Brain microvascular endothelial cell (primary cell): ENCODE results near the gene MTR.

Experiments
- DNase-seq: peaks from one replicate; pipeline ENCODE4 v3.0.0-alpha.2; 2020
- H3K27ac ChIP-seq: fragments of 250-450 bp; sonication (Bioruptor Pico); 2 replicates; pipeline ENCODE4 v1.5.1; 2020; ENCODE audit warnings: mild to moderate bottlenecking, moderate library complexity
- H3K27me3 ChIP-seq: fragments of 250-450 bp; sonication (Bioruptor Pico); replicated peaks from 2 replicates; pipeline ENCODE4 v1.5.1; 2020; ENCODE audit warnings: mild to moderate bottlenecking
- H3K36me3 ChIP-seq: fragments of 250-450 bp; sonication (Bioruptor Pico); replicated peaks from 2 replicates; pipeline ENCODE4 v1.5.1; 2020; ENCODE audit warnings: mild to moderate bottlenecking
- H3K4me3 ChIP-seq: 2 replicates; pipeline ENCODE4 v1.5.1; 2011; ENCODE audit warnings: low read depth, mild to moderate bottlenecking, control low read depth, low read length, moderate library complexity
- in situ Hi-C: cut with HindIII; loops from 2 replicates; pipeline ENCODE4 v1.10.0; 2017; ENCODE audit warnings: low sequenced_read_pairs, low pct_ligation_motif_present
- TF ChIP-seq, protein P1 (sequence below): IDR thresholded peaks from 2 replicates; pipeline ENCODE4 v1.5.1; 2011; ENCODE audit warnings: low read depth, mild to moderate bottlenecking, moderate library complexity, low read length, control low read depth, inconsistent platforms; ENCODE audit errors: missing control alignments

MTR gene

GRCh38 chr1:236751385-236751784 lies 43.7 kb upstream of the MTR start:
- in situ Hi-C loops = no loop called here
- H3K4me3 ChIP-seq = no peak overlapping the region
- no peaks in the 10 kb centered on the region for H3K27me3 ChIP-seq
- TF ChIP-seq, protein P1, sequence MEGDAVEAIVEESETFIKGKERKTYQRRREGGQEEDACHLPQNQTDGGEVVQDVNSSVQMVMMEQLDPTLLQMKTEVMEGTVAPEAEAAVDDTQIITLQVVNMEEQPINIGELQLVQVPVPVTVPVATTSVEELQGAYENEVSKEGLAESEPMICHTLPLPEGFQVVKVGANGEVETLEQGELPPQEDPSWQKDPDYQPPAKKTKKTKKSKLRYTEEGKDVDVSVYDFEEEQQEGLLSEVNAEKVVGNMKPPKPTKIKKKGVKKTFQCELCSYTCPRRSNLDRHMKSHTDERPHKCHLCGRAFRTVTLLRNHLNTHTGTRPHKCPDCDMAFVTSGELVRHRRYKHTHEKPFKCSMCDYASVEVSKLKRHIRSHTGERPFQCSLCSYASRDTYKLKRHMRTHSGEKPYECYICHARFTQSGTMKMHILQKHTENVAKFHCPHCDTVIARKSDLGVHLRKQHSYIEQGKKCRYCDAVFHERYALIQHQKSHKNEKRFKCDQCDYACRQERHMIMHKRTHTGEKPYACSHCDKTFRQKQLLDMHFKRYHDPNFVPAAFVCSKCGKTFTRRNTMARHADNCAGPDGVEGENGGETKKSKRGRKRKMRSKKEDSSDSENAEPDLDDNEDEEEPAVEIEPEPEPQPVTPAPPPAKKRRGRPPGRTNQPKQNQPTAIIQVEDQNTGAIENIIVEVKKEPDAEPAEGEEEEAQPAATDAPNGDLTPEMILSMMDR = no peak
- H3K27ac ChIP-seq = no peak overlapping the region
- DNase-seq = no peak
- no peaks in the 10 kb centered on the region for H3K36me3 ChIP-seq

- H3K36me3 ChIP-seq = no peaks in the 10 kb centered on the region
- no peak for DNase-seq
- in situ Hi-C loops = no loop called here
Observed at GRCh38 chr1:236751935-236752334, 43.2 kb upstream of the MTR start.

GRCh38 chr1:236753516-236753915 lies 41.6 kb upstream of the MTR start:
- Histone ChIP-seq H3K4me3 (no peak overlapping the region), H3K36me3 (no peaks in the 10 kb centered on the region), H3K27ac (no peak overlapping the region), H3K27me3 (no peaks in the 10 kb centered on the region)
- in situ Hi-C loops = no loop called here
- no peak for DNase-seq
- TF ChIP-seq, protein P1 = peak; percentile 38

More at GRCh38 chr1:236751935-236752334, 43.2 kb upstream of the MTR start:
- no peak overlapping the region for H3K4me3 ChIP-seq
- H3K27ac ChIP-seq = no peak overlapping the region
- TF ChIP-seq, protein P1 = no peak
- no peaks in the 10 kb centered on the region for H3K27me3 ChIP-seq

DNA sequence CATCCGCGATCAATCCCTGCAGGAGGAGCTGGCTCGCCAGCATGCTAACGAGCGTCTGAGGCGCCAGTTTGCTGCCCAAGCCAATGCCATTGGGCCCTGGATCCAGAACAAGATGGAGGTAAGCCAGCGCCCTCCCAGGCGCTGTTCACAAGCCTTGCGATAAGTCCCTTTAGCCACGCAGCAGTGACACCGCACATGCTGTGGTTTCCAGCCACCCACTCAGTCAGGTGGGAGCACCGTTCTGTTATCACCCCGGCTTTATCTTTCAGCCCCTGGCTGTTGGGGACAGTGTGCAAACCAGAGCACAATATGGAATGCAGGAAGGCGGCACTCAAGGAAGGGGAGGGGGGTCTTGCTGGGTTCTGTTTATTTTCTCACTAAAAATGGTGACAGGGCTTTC lies 41.1 kb upstream of the MTR start:
- no peak overlapping the region for H3K4me3 ChIP-seq
- TF ChIP-seq, protein P1 = no peak
- no peak for DNase-seq
- in situ Hi-C loops = no loop called here
- no peaks in the 10 kb centered on the region for H3K36me3 ChIP-seq
- H3K27me3 ChIP-seq = no peaks in the 10 kb centered on the region
- H3K27ac ChIP-seq = no peak overlapping the region

GRCh38 chr1:236754525-236755210 lies 40.4 kb upstream of the MTR start:
- Histone ChIP-seq H3K36me3 (no peaks in the 10 kb centered on the region), H3K4me3 (no peak overlapping the region), H3K27me3 (no peaks in the 10 kb centered on the region), H3K27ac (no peak overlapping the region)
- TF ChIP-seq, protein P1 = no peak
- in situ Hi-C loops = no loop called here
- no peak for DNase-seq

- H3K27ac ChIP-seq = no peak overlapping the region
- in situ Hi-C loops = no loop called here
- DNase-seq = no peak
- no peaks in the 10 kb centered on the region for H3K36me3 ChIP-seq
- no peak overlapping the region for H3K4me3 ChIP-seq
- no peaks in the 10 kb centered on the region for H3K27me3 ChIP-seq
- TF ChIP-seq, protein P1 = no peak
Observed at GRCh38 chr1:236757640-236758039, 37.5 kb upstream of the MTR start.
